Cardiac septum (tissue), 1 donor: ENCODE measurements around the gene MPDZ. TPM values are rescaled to one million over a fixed set of nuclear protein-coding genes. Genes with fewer than 3 reads are reported as not detected.

Experiments used
- DNase-seq: peaks from one replicate; pipeline ENCODE4 v3.0.0-alpha.2; 2020; ENCODE audit warnings: low spot score
- intact Hi-C: fragments of 100-400 bp; cut with DNase I; formaldehyde crosslinking; loops from one replicate; pipeline ENCODE4 v1.14.0; 2022
- total RNA-seq: library from RNA; stranded (reverse); fragmentation: NEBNext Ultra II Directional; extraction: Animal tissue kit (Norgen Biotek cat#: 25700); gene quantifications from one replicate; pipeline ENCODE4 v1.2.1, GENCODE V29; 2021
- donor health status: DM: no; HTN: no; CAD: no.

The MPDZ gene
- total RNA-seq, 1 donor from 2014 or later = 97.3 TPM

GRCh38 chr9:13144166-13144775, 135.2 kb downstream of the MPDZ start:
- intact Hi-C loops = no loop called here
- no peak for DNase-seq

DNA sequence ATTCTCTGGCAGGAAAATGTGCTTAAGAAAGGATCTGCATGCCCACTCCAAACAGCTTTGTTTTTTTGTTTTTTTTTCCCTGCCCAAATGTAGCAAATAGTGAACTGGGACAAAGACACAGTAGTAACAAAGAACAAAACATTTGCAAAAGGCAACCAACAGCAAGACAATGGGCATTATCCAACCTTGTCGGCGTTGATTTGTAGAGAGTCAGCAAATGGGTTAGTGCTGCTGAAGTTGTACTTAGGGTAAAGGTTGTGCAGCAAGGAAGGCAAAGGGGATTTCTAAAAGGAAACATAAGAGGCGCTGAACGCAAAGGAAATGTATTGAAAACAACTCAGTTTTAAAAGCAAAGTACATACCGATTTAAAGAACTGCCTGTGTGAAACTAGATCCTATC, 136.2 kb downstream of the MPDZ start:
- DNase-seq = no peak
- intact Hi-C loops = no loop called here

DNA sequence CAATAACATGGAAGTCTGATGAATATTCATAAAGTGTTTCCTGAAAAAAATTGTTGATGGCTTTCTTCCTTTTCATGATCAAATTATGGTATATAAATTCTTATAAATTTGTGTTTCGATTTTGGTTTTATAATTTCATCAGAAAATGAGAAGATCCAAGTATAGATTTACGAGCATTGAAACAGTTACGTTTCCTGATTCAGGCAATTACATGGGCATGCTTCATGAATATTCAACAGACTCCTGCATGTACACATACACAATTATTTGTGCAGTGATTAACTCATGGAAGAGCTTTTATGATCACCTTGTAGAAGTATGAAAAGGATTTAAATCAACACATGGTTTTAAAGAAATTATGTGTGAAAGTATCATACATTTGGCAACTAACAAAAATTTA, 136.7 kb downstream of the MPDZ start:
- DNase-seq = no peak
- intact Hi-C loops = no loop called here

- DNase-seq = no peak
- intact Hi-C loops = no loop called here
Measured at GRCh38 chr9:13141629-13142028, 137.9 kb downstream of the MPDZ start.

GRCh38 chr9:13140843-13141592, 138.5 kb downstream of the MPDZ start:
- DNase-seq = no peak
- intact Hi-C loops = no loop called here

- intact Hi-C loops = no loop called here
- no peak for DNase-seq
Measured at GRCh38 chr9:13139641-13140171, 139.8 kb downstream of the MPDZ start.

- DNase-seq = no peak
- intact Hi-C loops = no loop called here
Measured at GRCh38 chr9:13137426-13137825, 142.1 kb downstream of the MPDZ start.

DNA sequence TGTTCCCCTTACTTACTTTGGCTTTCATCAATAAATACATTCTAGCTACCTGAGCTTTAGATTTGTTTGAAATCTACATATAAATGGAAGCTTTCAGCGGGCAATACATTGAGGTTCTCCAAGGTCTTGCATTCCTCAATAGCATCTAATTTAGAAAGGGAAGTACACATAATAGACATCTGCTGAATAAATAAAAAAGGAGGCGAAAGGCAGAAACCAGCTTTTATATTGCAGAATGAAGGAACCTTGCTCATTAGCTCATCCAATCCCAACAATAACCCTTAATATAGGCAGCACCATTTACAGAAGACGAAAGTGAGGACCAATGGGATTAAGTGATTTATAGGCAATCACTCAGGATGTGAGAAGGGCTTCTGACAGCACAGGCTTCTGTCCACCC, 147.5 kb downstream of the MPDZ start:
- intact Hi-C loops = no loop called here
- no peak for DNase-seq

DNA sequence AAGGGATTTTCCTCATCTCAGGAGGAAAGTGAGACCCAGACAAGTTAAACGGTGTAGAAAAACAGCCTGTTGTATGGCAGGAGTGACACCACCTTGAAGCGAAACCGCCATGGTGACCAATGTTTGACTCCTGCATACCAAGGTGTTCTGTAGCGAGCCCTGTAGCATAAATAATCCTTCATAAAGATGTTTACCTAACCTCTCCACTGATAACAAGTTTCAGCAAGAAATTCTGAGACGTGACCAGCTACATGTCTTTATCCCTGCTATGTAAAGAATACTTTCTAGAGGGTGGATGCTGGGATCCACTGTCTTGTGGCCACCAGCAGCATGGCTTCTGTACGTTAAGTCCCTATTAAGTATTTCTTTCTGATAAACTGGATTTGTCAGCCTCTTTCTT, 148.1 kb downstream of the MPDZ start:
- intact Hi-C loops = no loop called here

DNA sequence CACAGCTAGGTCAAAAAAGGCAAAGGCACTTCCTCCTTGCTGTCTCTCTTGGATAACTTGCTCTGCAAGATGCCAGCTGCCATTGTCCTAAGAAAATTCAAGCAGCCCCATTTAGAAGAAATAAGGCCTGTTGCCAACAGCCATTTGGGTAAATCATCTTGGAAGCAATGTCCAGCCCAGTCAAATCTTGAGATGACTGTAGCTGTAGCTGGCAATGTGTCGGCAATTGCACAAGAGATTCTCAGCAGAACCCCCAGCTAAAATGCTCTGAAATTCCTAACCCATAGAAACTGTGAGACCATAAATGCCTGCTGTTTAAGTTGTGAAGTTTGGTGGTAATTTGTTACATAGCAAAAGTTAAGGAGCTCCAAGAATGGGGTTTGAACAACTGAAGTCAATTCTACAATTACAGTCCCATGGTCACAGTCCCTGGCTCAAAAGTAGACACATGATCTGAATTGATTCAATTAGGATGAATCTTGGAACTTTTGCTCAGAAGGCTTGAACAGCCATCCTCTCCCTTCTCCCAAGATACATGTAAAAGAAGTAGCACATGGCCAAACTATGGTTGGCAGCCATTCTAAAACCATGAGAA, 151.1 kb downstream of the MPDZ start:
- DNase-seq = no peak
- intact Hi-C loops = no loop called here

More for the DNA sequence above, 148.1 kb downstream of the MPDZ start:
- DNase-seq = no peak

- intact Hi-C loops = no loop called here
- DNase-seq = no peak
Measured at GRCh38 chr9:13127131-13127530, 152.4 kb downstream of the MPDZ start.

DNA sequence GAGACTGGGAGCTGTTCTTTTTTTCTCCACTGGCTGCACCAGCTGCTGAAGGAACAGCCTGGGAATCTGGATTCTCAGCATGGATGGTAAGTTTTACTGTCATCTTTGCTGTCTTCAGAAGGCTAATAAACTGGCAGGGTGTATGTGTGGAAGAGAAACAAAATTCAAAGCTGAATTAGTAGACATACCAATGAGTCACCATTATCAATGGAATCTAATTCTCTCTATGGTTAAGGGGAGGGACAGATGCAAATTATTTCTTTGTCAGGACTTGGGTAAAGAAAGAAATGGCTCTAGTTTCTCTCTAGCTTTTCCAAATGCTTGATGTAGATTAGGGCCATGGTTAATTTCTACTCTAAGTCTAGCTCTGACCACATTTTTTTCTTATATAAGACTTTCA, 154.2 kb downstream of the MPDZ start:
- no peak for DNase-seq
- intact Hi-C loops = no loop called here

DNA sequence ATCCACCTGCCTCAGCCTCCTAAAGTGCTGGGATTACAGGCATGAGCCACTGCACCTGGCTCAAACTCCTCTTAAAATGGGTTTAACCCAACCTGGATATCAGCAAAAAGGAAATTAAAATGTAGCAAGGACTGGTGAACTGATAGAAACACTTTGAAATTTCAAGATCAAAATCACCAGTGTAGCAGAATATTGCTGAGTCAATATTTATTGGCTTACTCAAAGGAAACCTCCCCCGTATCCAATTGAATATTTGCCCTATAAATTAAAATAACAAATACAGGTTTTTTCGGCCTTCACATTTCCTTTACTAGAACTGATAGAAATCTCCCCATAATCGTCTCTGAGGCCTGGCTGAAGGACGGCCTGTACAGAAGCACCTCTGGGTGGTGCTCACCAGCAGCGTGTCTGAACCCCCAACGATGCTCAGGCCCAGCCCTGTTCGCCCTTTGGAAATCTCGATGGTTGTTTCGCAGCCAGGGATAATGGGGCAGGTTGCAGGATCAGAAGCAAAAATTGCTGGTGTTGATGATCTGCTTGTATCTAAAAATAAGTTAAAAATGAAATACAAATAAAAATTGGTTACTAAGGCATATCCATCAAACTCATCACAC, 156.6 kb downstream of the MPDZ start:
- intact Hi-C loops = no loop called here
- DNase-seq = no peak

GRCh38 chr9:13118313-13118712, 161.2 kb downstream of the MPDZ start:
- intact Hi-C loops = no loop called here
- DNase-seq = no peak

GRCh38 chr9:13116292-13116691, 163.2 kb downstream of the MPDZ start:
- intact Hi-C loops = no loop called here
- DNase-seq = no peak

- no peak for DNase-seq
- intact Hi-C loops = no loop called here
Measured at GRCh38 chr9:13113751-13114150, 165.7 kb downstream of the MPDZ start.

GRCh38 chr9:13113216-13113615, 166.3 kb downstream of the MPDZ start:
- intact Hi-C loops = no loop called here
- no peak for DNase-seq

- intact Hi-C loops = no loop called here
- DNase-seq = no peak
Measured at GRCh38 chr9:13111778-13112177, 167.7 kb downstream of the MPDZ start.

DNA sequence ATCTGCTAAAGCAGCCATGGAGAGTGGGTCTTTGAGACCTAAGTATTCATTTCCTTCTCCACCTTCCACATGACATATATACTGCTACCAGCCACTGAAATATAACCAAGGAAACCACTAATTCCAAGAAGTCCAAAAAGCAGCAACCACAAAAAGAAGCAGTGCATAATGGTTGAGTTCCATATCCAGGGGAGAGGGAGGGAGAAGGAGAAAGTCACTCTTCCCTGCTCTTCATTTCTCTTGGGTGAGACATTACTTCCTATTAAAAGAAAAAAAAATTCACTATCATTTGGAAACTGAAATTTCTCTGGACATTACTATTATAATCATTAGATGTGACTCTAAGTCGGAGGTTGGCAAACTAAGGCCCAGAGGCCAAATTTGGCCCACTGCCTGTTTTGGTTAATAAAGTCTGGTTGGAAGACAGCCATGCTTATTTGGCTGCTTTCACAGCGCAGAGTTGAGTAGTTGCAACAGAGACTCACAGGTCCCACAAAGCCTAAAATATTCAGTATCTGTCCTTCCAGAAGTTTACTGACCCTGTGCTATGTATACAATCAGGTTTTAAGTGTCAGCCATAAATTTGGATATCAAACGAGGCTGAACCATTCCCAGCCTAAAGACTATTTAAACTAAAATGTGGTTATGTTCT, 168.6 kb downstream of the MPDZ start:
- DNase-seq = no peak
- intact Hi-C loops = no loop called here

DNA sequence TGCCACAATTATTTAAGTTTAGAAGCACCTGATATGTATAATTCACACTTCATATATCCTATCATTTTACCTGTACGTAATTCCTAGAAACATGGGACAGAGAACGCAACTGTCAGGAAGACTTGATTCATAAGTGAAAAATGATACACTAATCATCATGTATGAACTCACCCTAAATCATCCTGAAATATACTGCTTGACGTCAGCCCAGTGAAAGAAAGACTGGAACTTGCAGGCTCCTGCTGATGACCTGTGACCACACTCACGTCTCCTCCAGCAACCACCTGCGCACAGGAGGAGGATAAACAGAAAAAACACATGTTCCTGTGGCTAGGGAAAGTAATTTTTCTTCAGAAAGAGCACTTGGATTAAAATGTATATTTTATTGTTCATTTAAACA, 169.7 kb downstream of the MPDZ start:
- intact Hi-C loops = no loop called here
- DNase-seq = no peak
